ENCODE measurements around the gene ADGRV1.

GRCh38 chr5:91136271-91136670, 577.7 kb downstream of the ADGRV1 start:
- TF ChIP-seq CTCF (conservative IDR thresholded peaks at IDR 0.05; ENCODE audit: low read length) = no peak
- no peak for TF ChIP-seq EZH2phosphoT487 (IDR thresholded peaks at IDR 0.05; ENCODE audit: borderline replicate concordance, low read depth, low read length)
